IMR-90 (cell line): Measurements from ENCODE around the gene TMTC1. TPM values are rescaled to one million over a fixed set of nuclear protein-coding genes. Genes with fewer than 3 reads are reported as not detected.

ENCODE experiments used
- ATAC-seq: fragments of 200-7000 bp; cut with Tn5 transposase; 2 replicates; pipeline ENCODE4 v1.9.1; 2020; ENCODE audit warnings: low read depth, mild to moderate bottlenecking, moderate library complexity
- BruUV-seq: library from RNA; stranded (reverse); fragments of 400-500 nt; replicated peaks from 2 replicates; lab custom pipeline; 2021; lab: Mats Ljungman, UMichigan
- CTCF ChIA-PET: fragments of 300-600 bp; formaldehyde crosslinking; extraction: SDS; loops from one replicate; lab custom pipeline; 2021; ENCODE audit warnings: antibody characterized with exemption; lab: Yijun Ruan, JAX
- POLR2A ChIA-PET: fragments of 300-600 bp; sonication (Branson Sonifier 250); formaldehyde crosslinking; loops from one replicate; lab custom pipeline; 2022; ENCODE audit warnings: antibody characterized with exemption; ENCODE audit not compliant: unreplicated experiment; lab: Charles Lee
- DNase-seq: peaks from one replicate; pipeline ENCODE4 v3.0.0; 2013
- H2AFZ ChIP-seq: replicated peaks from 2 replicates; pipeline ENCODE3; 2013; ENCODE audit warnings: low read length, mild to moderate bottlenecking; ENCODE audit not compliant: poor library complexity
- H2AK5ac ChIP-seq: 2 replicates; pipeline ENCODE4 v1.6.1; 2013; ENCODE audit warnings: low read depth, low read length, inconsistent platforms
- H2AK9ac ChIP-seq: replicated peaks from 2 replicates; pipeline ENCODE3; 2013; ENCODE audit warnings: mild to moderate bottlenecking, low read depth, low read length, moderate library complexity; ENCODE audit not compliant: poor library complexity
- H2BK120ac ChIP-seq: 2 replicates; pipeline ENCODE4 v1.6.1; 2013; ENCODE audit warnings: low read depth, low read length, inconsistent platforms
- H2BK15ac ChIP-seq: 3 replicates; pipeline ENCODE4 v1.6.1; 2013; ENCODE audit warnings: low read depth, low read length, inconsistent platforms
- H2BK20ac ChIP-seq: 2 replicates; pipeline ENCODE4 v1.6.1; 2013; ENCODE audit warnings: low read depth, mild to moderate bottlenecking, inconsistent platforms, low read length, moderate library complexity
- H2BK5ac ChIP-seq: 2 replicates; pipeline ENCODE4 v1.6.1; 2013; ENCODE audit warnings: mild to moderate bottlenecking, low read depth, low read length, inconsistent platforms; ENCODE audit not compliant: poor library complexity, severe bottlenecking
- H3K14ac ChIP-seq: replicated peaks from 2 replicates; pipeline ENCODE4 v1.6.1; 2013; ENCODE audit warnings: low read depth, low read length, inconsistent platforms
- H3K18ac ChIP-seq: 2 replicates; pipeline ENCODE4 v1.6.1; 2013; ENCODE audit warnings: low read depth, low read length, control low read depth
- H3K23ac ChIP-seq: 2 replicates; pipeline ENCODE4 v1.6.1; 2013; ENCODE audit warnings: low read depth, low read length, inconsistent platforms
- H3K27ac ChIP-seq: 2 replicates; pipeline ENCODE4 v1.5.1; 2013; ENCODE audit warnings: mild to moderate bottlenecking, control low read depth, low read length; ENCODE audit not compliant: insufficient read depth
- H3K27me3 ChIP-seq: 2 replicates; pipeline ENCODE4 v1.6.1; 2013; ENCODE audit warnings: low read length; ENCODE audit not compliant: control insufficient read depth, insufficient read depth
- H3K36me3 ChIP-seq: 2 replicates; pipeline ENCODE4 v1.6.1; 2013; ENCODE audit warnings: low read length, mixed read lengths; ENCODE audit not compliant: control insufficient read depth, insufficient read depth
- H3K4ac ChIP-seq: 2 replicates; pipeline ENCODE4 v1.6.1; 2013; ENCODE audit warnings: low read depth, low read length, inconsistent platforms
- H3K4me1 ChIP-seq: 2 replicates; pipeline ENCODE4 v1.6.1; 2013; ENCODE audit warnings: low read length, mixed read lengths; ENCODE audit not compliant: control insufficient read depth, insufficient read depth
- H3K4me2 ChIP-seq: 2 replicates; pipeline ENCODE4 v1.6.1; 2013; ENCODE audit warnings: low read depth, mild to moderate bottlenecking, control low read depth, low read length, moderate library complexity
- H3K4me3 ChIP-seq: 2 replicates; pipeline ENCODE4 v1.5.1; 2013; ENCODE audit warnings: low read depth, mild to moderate bottlenecking, control low read depth, low read length, moderate library complexity; ENCODE audit not compliant: insufficient read depth
- H3K56ac ChIP-seq: 2 replicates; pipeline ENCODE4 v1.6.1; 2013; ENCODE audit warnings: low read length, inconsistent platforms; ENCODE audit not compliant: insufficient read depth; ENCODE audit errors: extremely low read depth
- H3K79me1 ChIP-seq, 2 experiments: 2 replicates each; pipeline ENCODE4 v1.6.1; 2013; ENCODE audit warnings: low read length in 2 of 2, inconsistent platforms in 1 of 2, low read depth in 1 of 2
- H3K9ac ChIP-seq: 2 replicates; pipeline ENCODE4 v1.6.1; 2013; ENCODE audit warnings: low read depth, low read length, control low read depth
- H3K9me1 ChIP-seq: 2 replicates; pipeline ENCODE4 v1.6.1; 2013; ENCODE audit warnings: low read length, inconsistent platforms; ENCODE audit not compliant: insufficient read depth
- H3K9me3 ChIP-seq: 2 replicates; pipeline ENCODE4 v1.6.1; 2013; ENCODE audit warnings: low read length; ENCODE audit not compliant: control insufficient read depth, insufficient read depth
- H4K20me1 ChIP-seq: 2 replicates; pipeline ENCODE4 v1.6.1; 2013; ENCODE audit warnings: low read length, inconsistent platforms; ENCODE audit not compliant: insufficient read depth
- H4K5ac ChIP-seq: 2 replicates; pipeline ENCODE4 v1.6.1; 2013; ENCODE audit warnings: mild to moderate bottlenecking, low read depth, low read length, control low read depth
- H4K8ac ChIP-seq, 2 experiments: 2 replicates each; pipeline ENCODE4 v1.6.1; 2013; ENCODE audit warnings: low read depth in 2 of 2, low read length in 2 of 2, control low read depth in 1 of 2, inconsistent platforms in 1 of 2
- H4K91ac ChIP-seq: 2 replicates; pipeline ENCODE4 v1.6.1; 2013; ENCODE audit warnings: low read depth, low read length, inconsistent platforms; ENCODE audit not compliant: insufficient read depth
- BHLHE40 ChIP-seq: fragments of 150-350 bp; IDR thresholded peaks from 2 replicates; pipeline ENCODE4 v1.6.1; 2016; ENCODE audit warnings: mild to moderate bottlenecking, low read depth, low read length
- CEBPB ChIP-seq: IDR thresholded peaks from 2 replicates; pipeline ENCODE4 v1.6.1; 2012; ENCODE audit warnings: low read depth, low read length, improper control_type of control experiment
- CHD1 ChIP-seq: IDR thresholded peaks from 2 replicates; pipeline ENCODE4 v1.6.1; 2012; ENCODE audit warnings: low read depth, low read length, improper control_type of control experiment
- ELK1 ChIP-seq: fragments of 150-350 bp; IDR thresholded peaks from 2 replicates; pipeline ENCODE4 v1.6.1; 2016; ENCODE audit warnings: low read depth, mild to moderate bottlenecking, low read length, moderate library complexity, borderline replicate concordance
- FOS ChIP-seq: fragments of 150-350 bp; IDR thresholded peaks from 2 replicates; pipeline ENCODE4 v1.6.1; 2016; ENCODE audit warnings: low read depth, low read length
- MAFK ChIP-seq: IDR thresholded peaks from 2 replicates; pipeline ENCODE4 v1.6.1; 2012; ENCODE audit warnings: low read depth, low read length, improper control_type of control experiment
- MAZ ChIP-seq: IDR thresholded peaks from 2 replicates; pipeline ENCODE4 v1.6.1; 2012; ENCODE audit warnings: low read depth, mild to moderate bottlenecking, low read length, improper control_type of control experiment, moderate library complexity, borderline replicate concordance
- MXI1 ChIP-seq: IDR thresholded peaks from 2 replicates; pipeline ENCODE4 v1.6.1; 2012; ENCODE audit warnings: low read depth, mild to moderate bottlenecking, low read length, moderate library complexity, borderline replicate concordance
- NFE2L2 ChIP-seq: fragments of 150-350 bp; IDR thresholded peaks from 2 replicates; pipeline ENCODE4 v1.6.1; 2016; ENCODE audit warnings: low read depth, mild to moderate bottlenecking, low read length
- RAD21 ChIP-seq: IDR thresholded peaks from 2 replicates; pipeline ENCODE4 v1.6.1; 2012; ENCODE audit warnings: low read length, improper control_type of control experiment
- RCOR1 ChIP-seq: IDR thresholded peaks from 2 replicates; pipeline ENCODE4 v1.6.1; 2012; ENCODE audit warnings: mild to moderate bottlenecking, low read length, improper control_type of control experiment; ENCODE audit not compliant: insufficient replicate concordance
- RFX5 ChIP-seq: IDR thresholded peaks from 2 replicates; pipeline ENCODE4 v1.8.0; 2012; ENCODE audit warnings: low read depth, mild to moderate bottlenecking, low read length, moderate library complexity
- SMC3 ChIP-seq: fragments of 150-350 bp; IDR thresholded peaks from 2 replicates; pipeline ENCODE4 v1.6.1; 2016; ENCODE audit warnings: low read depth, mild to moderate bottlenecking, antibody characterized with exemption, low read length, moderate library complexity
- WGBS, 2 experiments: methylation state at CpG; one replicate each; pipeline versions ENCODE4 v1.1.5 to v1.1.7; 2013; ENCODE audit warnings: missing lambda C conversion rate in 2 of 2; ENCODE audit not compliant: insufficient read length in 1 of 2; ENCODE audit errors: extremely low coverage in 2 of 2; 5-methylcytosine and 5-hydroxymethylcytosine counted together
- dilution Hi-C: fragments of 300-500 bp; cut with HindIII; formaldehyde crosslinking; loops from one replicate; pipeline ENCODE4 v1.14.3; 2018; ENCODE audit warnings: low sequenced_read_pairs; ENCODE audit not compliant: unreplicated experiment
- in situ Hi-C: fragments of 300-500 bp; cut with MboI; formaldehyde crosslinking; loops from 3 replicates; pipeline ENCODE4 v1.14.3; 2019; ENCODE audit warnings: low sequenced_read_pairs, inconsistent platforms, mixed read lengths
- intact Hi-C: fragments of 100-400 bp; cut with micrococcal nuclease; formaldehyde crosslinking; loops from 2 replicates; pipeline ENCODE4 v1.10.0; 2022
- polyA plus RNA-seq, 3 experiments: library from polyadenylated mRNA; depleted of rRNA; stranded (reverse); fragments of >200 nt; gene quantifications; 2 replicates each; pipeline ENCODE4 v1.2.3, GENCODE V29; 2012; ENCODE audit warnings: low replicate concordance in 1 of 3
- total RNA-seq: library from RNA; depleted of rRNA; stranded (reverse); fragments of >200 nt; gene quantifications from 2 replicates; pipeline ENCODE4 v1.2.3, GENCODE V29; 2012
- TF ChIP-seq, protein P1 (sequence below): conservative IDR thresholded peaks from 2 replicates; pipeline ENCODE4 v1.5.1; 2012; ENCODE audit warnings: mild to moderate bottlenecking, low read depth, low read length, improper control_type of control experiment
- TF ChIP-seq, protein P2 (sequence below): fragments of 150-350 bp; IDR thresholded peaks from 2 replicates; pipeline ENCODE4 v1.6.1; 2017; ENCODE audit warnings: mild to moderate bottlenecking, antibody characterized with exemption, low read length, low read depth

Gene TMTC1
- total and polyA plus RNA-seq, 2 of the 4 experiments (the other 2 are of a cell fraction): 12.5 to 36.4 TPM

DNA sequence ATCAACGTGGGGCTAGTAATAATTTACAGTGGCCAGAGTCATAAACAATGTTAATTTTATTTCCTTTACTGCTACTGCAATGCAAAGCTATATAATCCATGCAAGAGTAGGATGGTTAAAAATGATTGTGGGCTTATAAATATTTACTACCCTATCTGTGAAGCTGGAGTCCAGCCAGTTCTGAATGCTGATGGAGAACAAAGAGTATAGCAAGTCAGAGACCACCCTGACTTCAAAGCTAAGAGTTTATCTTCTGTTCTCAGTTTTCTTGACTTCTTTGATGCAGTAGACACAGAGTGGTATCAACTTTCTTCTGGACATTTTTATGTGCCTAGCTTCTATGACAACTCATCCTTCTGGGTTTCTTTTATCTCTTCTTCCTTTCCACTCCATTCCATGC is 252.3 kb downstream of the TMTC1 start:
- H4K8ac ChIP-seq: no peak overlapping the region
- DNase-seq (no peak), ATAC-seq (no peak)
- CTCF ChIA-PET: no interaction called here
- no peak overlapping the region for H2BK15ac ChIP-seq
- in situ Hi-C loops: no loop called here
- WGBS, 2 experiments: no CpG with 5 or more reads among the region's 1 CpG
- no peak overlapping the region for H4K91ac ChIP-seq
- peaks cover 5% of the 10 kb centered on the region; the same call in 1 of the 2 replicates for H3K9me1 ChIP-seq
- no peaks in the 10 kb centered on the region for H3K9me3 ChIP-seq
- H4K20me1 ChIP-seq: no peaks in the 10 kb centered on the region
- no peak overlapping the region for H2BK5ac ChIP-seq
- no peak overlapping the region for H3K9ac ChIP-seq
- H3K4me1 ChIP-seq: peaks cover 3% of the 10 kb centered on the region
- H3K36me3 ChIP-seq: peaks cover 5% of the 10 kb centered on the region
- H3K4me2 ChIP-seq: no peak overlapping the region
- no peak overlapping the region for H3K14ac ChIP-seq
- no peak overlapping the region for H3K4ac ChIP-seq
- H2BK20ac ChIP-seq: no peak overlapping the region
- no peak overlapping the region for H3K56ac ChIP-seq
- TF ChIP-seq RFX5 (no peak), RAD21 (no peak), CHD1 (no peak), SMC3 (no peak), FOS (no peak), MAZ (no peak), NFE2L2 (no peak), RCOR1 (no peak), BHLHE40 (no peak), ELK1 (no peak), CEBPB (no peak), MXI1 (no peak), MAFK (no peak)
- TF ChIP-seq, protein P1, sequence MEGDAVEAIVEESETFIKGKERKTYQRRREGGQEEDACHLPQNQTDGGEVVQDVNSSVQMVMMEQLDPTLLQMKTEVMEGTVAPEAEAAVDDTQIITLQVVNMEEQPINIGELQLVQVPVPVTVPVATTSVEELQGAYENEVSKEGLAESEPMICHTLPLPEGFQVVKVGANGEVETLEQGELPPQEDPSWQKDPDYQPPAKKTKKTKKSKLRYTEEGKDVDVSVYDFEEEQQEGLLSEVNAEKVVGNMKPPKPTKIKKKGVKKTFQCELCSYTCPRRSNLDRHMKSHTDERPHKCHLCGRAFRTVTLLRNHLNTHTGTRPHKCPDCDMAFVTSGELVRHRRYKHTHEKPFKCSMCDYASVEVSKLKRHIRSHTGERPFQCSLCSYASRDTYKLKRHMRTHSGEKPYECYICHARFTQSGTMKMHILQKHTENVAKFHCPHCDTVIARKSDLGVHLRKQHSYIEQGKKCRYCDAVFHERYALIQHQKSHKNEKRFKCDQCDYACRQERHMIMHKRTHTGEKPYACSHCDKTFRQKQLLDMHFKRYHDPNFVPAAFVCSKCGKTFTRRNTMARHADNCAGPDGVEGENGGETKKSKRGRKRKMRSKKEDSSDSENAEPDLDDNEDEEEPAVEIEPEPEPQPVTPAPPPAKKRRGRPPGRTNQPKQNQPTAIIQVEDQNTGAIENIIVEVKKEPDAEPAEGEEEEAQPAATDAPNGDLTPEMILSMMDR: no peak
- TF ChIP-seq, protein P2, sequence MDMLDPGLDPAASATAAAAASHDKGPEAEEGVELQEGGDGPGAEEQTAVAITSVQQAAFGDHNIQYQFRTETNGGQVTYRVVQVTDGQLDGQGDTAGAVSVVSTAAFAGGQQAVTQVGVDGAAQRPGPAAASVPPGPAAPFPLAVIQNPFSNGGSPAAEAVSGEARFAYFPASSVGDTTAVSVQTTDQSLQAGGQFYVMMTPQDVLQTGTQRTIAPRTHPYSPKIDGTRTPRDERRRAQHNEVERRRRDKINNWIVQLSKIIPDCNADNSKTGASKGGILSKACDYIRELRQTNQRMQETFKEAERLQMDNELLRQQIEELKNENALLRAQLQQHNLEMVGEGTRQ: no peak
- intact Hi-C loops: no loop called here
- no peaks in the 10 kb centered on the region for H3K27me3 ChIP-seq
- POLR2A ChIA-PET: no interaction called here
- no peak overlapping the region for H2BK120ac ChIP-seq
- no peak overlapping the region for H3K23ac ChIP-seq
- no peak overlapping the region for H3K18ac ChIP-seq
- no peak overlapping the region for H2AFZ ChIP-seq
- H2AK9ac ChIP-seq: no peak overlapping the region
- H4K5ac ChIP-seq: no peak overlapping the region
- no peaks in the 10 kb centered on the region; a peak in 1 of 4 replicates for H3K79me1 ChIP-seq
- dilution Hi-C loops: no loop called here
- no TSS peak for BruUV-seq
- no peak overlapping the region for H3K27ac ChIP-seq
- no peak overlapping the region for H3K4me3 ChIP-seq
- H2AK5ac ChIP-seq: no peak overlapping the region
